Astrocyte (in vitro differentiated cells and primary cell): ENCODE measurements around the gene PER3. TPM values are rescaled to one million over a fixed set of nuclear protein-coding genes. Genes with fewer than 3 reads are reported as not detected.

Experiments
- DNase-seq: peaks from one replicate; pipeline ENCODE4 v3.0.0-alpha.2; 2010; ENCODE audit warnings: low read depth
- FAIRE-seq: peaks from 2 replicates; lab custom pipeline; 2011; peaks lifted over from hg19 to GRCh38; lab: Jason Lieb, UNC
- H2AFZ ChIP-seq: 2 replicates; pipeline ENCODE4 v1.6.0; 2012; ENCODE audit warnings: low read depth, low read length, inconsistent platforms
- H3K27ac ChIP-seq: 2 replicates; pipeline ENCODE4 v1.5.1; 2011; ENCODE audit warnings: low read depth, low read length, inconsistent platforms
- H3K27me3 ChIP-seq: 2 replicates; pipeline ENCODE4 v1.6.0; 2011; ENCODE audit warnings: low read length, inconsistent platforms; ENCODE audit not compliant: insufficient read depth
- H3K36me3 ChIP-seq: 2 replicates; pipeline ENCODE4 v1.5.1; 2011; ENCODE audit warnings: low read length, inconsistent platforms; ENCODE audit not compliant: insufficient read depth
- H3K4me1 ChIP-seq: 2 replicates; pipeline ENCODE4 v1.5.1; 2011; ENCODE audit warnings: low read length, inconsistent platforms; ENCODE audit not compliant: insufficient read depth
- H3K4me2 ChIP-seq: 2 replicates; pipeline ENCODE4 v1.6.0; 2012; ENCODE audit warnings: low read length, inconsistent platforms
- H3K4me3 ChIP-seq: 2 replicates; pipeline ENCODE4 v1.5.1; 2011; ENCODE audit warnings: low read depth, mild to moderate bottlenecking, low read length, inconsistent platforms; ENCODE audit not compliant: insufficient read depth
- H3K79me2 ChIP-seq: 2 replicates; pipeline ENCODE4 v1.6.0; 2012; ENCODE audit warnings: mild to moderate bottlenecking, low read length, inconsistent platforms; ENCODE audit not compliant: insufficient read depth
- H3K9ac ChIP-seq: 2 replicates; pipeline ENCODE4 v1.6.0; 2012; ENCODE audit warnings: mild to moderate bottlenecking, low read length, inconsistent platforms
- H3K9me3 ChIP-seq: 2 replicates; pipeline ENCODE4 v1.5.1; 2012; ENCODE audit warnings: low read depth, mild to moderate bottlenecking, low read length, inconsistent platforms; ENCODE audit not compliant: insufficient read depth
- H4K20me1 ChIP-seq: 2 replicates; pipeline ENCODE4 v1.6.0; 2012; ENCODE audit warnings: low read length, inconsistent platforms; ENCODE audit not compliant: insufficient read depth
- H3K27ac Mint-ChIP-seq: one replicate; pipeline ENCODE4 v1.8.0; 2021; ENCODE audit warnings: mild to moderate bottlenecking, mixed read lengths; ENCODE audit not compliant: unreplicated experiment
- H3K27me3 Mint-ChIP-seq: one replicate; pipeline ENCODE4 v1.8.0; 2021; ENCODE audit warnings: low read depth, mixed read lengths; ENCODE audit not compliant: unreplicated experiment
- H3K36me3 Mint-ChIP-seq: one replicate; pipeline ENCODE4 v1.8.0; 2021; ENCODE audit warnings: low read depth, mixed read lengths; ENCODE audit not compliant: unreplicated experiment
- H3K4me1 Mint-ChIP-seq: one replicate; pipeline ENCODE4 v1.8.0; 2021; ENCODE audit warnings: low read depth, mixed read lengths; ENCODE audit not compliant: unreplicated experiment
- H3K4me3 Mint-ChIP-seq: one replicate; pipeline ENCODE4 v1.8.0; 2021; ENCODE audit warnings: mild to moderate bottlenecking, moderate library complexity, mixed read lengths; ENCODE audit not compliant: unreplicated experiment
- H3K9me3 Mint-ChIP-seq: one replicate; pipeline ENCODE4 v1.8.0; 2021; ENCODE audit warnings: mild to moderate bottlenecking, mixed read lengths; ENCODE audit not compliant: unreplicated experiment
- EZH2 ChIP-seq: IDR thresholded peaks from 2 replicates; pipeline ENCODE4 v1.6.1; 2012; ENCODE audit warnings: mild to moderate bottlenecking, low read length, inconsistent platforms; ENCODE audit not compliant: insufficient read depth
- total RNA-seq: library from RNA; stranded (reverse); gene quantifications from 2 replicates; pipeline ENCODE4 v1.2.1, GENCODE V29; 2021
- TF ChIP-seq, protein P1 (sequence below): IDR thresholded peaks from 2 replicates; pipeline ENCODE4 v1.5.1; 2011; ENCODE audit warnings: low read depth, mild to moderate bottlenecking, inconsistent platforms, low read length, moderate library complexity; ENCODE audit not compliant: insufficient read depth

Gene PER3
- total RNA-seq, 1 donor from 2014 or later: 2.5 TPM

DNA sequence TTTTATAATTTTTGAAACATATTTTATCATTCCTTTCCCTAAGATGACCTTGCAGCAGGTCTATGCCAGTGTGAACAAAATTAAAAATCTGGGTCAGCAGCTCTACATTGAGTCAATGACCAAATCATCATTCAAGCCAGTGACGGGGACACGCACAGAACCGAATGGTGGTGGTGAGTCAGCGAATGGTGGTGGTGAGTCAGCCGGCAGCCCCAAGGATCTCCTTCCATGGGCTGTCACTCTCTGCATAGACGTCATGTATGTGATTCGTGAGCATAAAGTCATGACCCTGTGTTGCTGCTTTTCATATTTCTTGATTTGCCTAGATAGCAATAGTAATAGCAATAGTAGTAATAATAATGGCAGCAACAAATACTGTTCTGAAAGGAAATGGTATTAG is 26.3 kb downstream of the PER3 start:
- H2AFZ ChIP-seq: no peak overlapping the region
- no peaks in the 10 kb centered on the region for H3K79me2 ChIP-seq
- peak; percentile 64 for FAIRE-seq
- peaks cover 8% of the 10 kb centered on the region for H3K9me3 Mint-ChIP-seq
- no peak overlapping the region for H3K27ac Mint-ChIP-seq
- no peak overlapping the region for H3K9ac ChIP-seq
- H3K27me3 ChIP-seq: no peaks in the 10 kb centered on the region
- TF ChIP-seq EZH2: no peak
- TF ChIP-seq, protein P1, sequence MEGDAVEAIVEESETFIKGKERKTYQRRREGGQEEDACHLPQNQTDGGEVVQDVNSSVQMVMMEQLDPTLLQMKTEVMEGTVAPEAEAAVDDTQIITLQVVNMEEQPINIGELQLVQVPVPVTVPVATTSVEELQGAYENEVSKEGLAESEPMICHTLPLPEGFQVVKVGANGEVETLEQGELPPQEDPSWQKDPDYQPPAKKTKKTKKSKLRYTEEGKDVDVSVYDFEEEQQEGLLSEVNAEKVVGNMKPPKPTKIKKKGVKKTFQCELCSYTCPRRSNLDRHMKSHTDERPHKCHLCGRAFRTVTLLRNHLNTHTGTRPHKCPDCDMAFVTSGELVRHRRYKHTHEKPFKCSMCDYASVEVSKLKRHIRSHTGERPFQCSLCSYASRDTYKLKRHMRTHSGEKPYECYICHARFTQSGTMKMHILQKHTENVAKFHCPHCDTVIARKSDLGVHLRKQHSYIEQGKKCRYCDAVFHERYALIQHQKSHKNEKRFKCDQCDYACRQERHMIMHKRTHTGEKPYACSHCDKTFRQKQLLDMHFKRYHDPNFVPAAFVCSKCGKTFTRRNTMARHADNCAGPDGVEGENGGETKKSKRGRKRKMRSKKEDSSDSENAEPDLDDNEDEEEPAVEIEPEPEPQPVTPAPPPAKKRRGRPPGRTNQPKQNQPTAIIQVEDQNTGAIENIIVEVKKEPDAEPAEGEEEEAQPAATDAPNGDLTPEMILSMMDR: no peak
- peak overlapping the region; percentile 20 for H3K27ac ChIP-seq
- no peaks in the 10 kb centered on the region for H3K4me1 ChIP-seq
- no peaks in the 10 kb centered on the region for H3K36me3 ChIP-seq
- H3K4me3 Mint-ChIP-seq: peak overlapping the region; percentile 22
- peaks cover 8% of the 10 kb centered on the region for H3K36me3 Mint-ChIP-seq
- no peak overlapping the region for H3K4me3 ChIP-seq
- H3K27me3 Mint-ChIP-seq: no peaks in the 10 kb centered on the region
- H3K4me1 Mint-ChIP-seq: peaks cover 9% of the 10 kb centered on the region
- peaks cover 10% of the 10 kb centered on the region for H3K9me3 ChIP-seq
- no peak overlapping the region for H3K4me2 ChIP-seq
- peak; percentile 91 for DNase-seq
- H4K20me1 ChIP-seq: no peaks in the 10 kb centered on the region

DNA sequence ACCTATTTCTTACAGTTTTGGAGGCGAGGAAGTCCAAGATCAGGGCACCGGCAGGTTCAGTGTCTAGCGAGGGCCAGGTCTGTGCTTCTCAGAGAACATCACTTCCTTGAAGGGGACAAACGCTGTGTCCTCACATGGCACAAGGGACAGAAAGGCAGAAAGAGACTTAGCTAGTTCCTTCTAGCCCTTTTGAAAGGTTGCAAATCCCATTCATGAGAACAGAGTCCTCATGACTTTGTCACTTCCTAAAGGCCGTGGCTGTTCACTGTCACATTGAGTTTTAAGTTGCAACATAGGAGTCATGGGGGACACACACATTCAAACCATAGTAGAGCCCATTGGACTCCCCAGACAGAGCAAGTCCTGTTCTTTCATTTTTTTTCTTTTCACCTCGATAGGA is 27.4 kb downstream of the PER3 start:
- H3K27me3 Mint-ChIP-seq: no peaks in the 10 kb centered on the region
- no peak overlapping the region for H3K9ac ChIP-seq
- H3K36me3 ChIP-seq: no peaks in the 10 kb centered on the region
- no peaks in the 10 kb centered on the region for H4K20me1 ChIP-seq
- H3K27me3 ChIP-seq: no peaks in the 10 kb centered on the region
- TF ChIP-seq, protein P1: no peak
- no peak for TF ChIP-seq EZH2
- H3K27ac ChIP-seq: no peak overlapping the region
- peaks cover 8% of the 10 kb centered on the region for H3K9me3 Mint-ChIP-seq
- H3K4me3 Mint-ChIP-seq: no peak overlapping the region
- H3K4me3 ChIP-seq: no peak overlapping the region
- no peak for FAIRE-seq
- no peaks in the 10 kb centered on the region for H3K79me2 ChIP-seq
- no peak overlapping the region for H3K27ac Mint-ChIP-seq
- H3K4me1 ChIP-seq: no peaks in the 10 kb centered on the region
- H3K4me2 ChIP-seq: no peak overlapping the region
- H3K4me1 Mint-ChIP-seq: peaks cover 9% of the 10 kb centered on the region
- H3K36me3 Mint-ChIP-seq: peaks cover 8% of the 10 kb centered on the region
- no peak overlapping the region for H2AFZ ChIP-seq
- no peak for DNase-seq
- H3K9me3 ChIP-seq: peaks cover 10% of the 10 kb centered on the region

DNA sequence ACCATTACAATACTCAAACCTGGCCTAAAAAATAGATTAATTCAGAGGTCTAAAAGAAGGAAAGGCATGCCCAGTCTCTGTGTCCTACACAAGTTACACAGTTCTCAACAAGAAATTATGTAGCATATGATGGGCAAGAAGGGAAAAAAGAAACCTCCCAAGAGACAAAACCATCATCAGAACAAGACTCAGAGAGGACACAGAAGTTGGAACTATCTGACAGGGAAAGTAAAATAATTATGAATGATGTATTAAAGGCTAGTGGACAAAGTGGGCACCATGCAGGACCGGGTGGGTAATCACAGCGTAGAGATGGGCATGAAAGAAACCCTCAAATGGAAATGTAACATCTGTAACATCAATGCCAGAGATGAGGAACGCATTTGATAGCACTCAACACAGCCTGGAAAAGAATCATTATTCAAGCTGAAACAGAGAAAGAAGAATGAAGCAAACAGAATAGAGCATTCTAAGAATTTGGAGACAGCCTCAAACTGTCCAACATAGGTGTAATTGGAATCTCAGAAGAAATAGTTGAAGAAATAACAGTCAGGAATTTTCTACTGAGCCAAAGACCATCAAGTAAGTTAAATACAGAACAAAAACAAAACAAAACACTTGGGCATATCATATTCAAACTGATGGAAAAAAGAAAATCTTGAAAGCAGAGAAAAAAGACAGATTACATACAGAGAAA is 29.7 kb downstream of the PER3 start:
- Mint-ChIP-seq H3K27me3 (no peaks in the 10 kb centered on the region), H3K4me3 (no peak overlapping the region), H3K9me3 (peaks cover 8% of the 10 kb centered on the region), H3K4me1 (peaks cover 8% of the 10 kb centered on the region), H3K36me3 (peaks cover 8% of the 10 kb centered on the region), H3K27ac (no peak overlapping the region)
- Histone ChIP-seq H3K9me3 (peaks cover 10% of the 10 kb centered on the region), H3K9ac (no peak overlapping the region), H4K20me1 (no peaks in the 10 kb centered on the region), H2AFZ (no peak overlapping the region), H3K27ac (no peak overlapping the region), H3K79me2 (no peaks in the 10 kb centered on the region), H3K4me2 (no peak overlapping the region), H3K36me3 (no peaks in the 10 kb centered on the region), H3K27me3 (no peaks in the 10 kb centered on the region), H3K4me3 (no peak overlapping the region), H3K4me1 (no peaks in the 10 kb centered on the region)
- DNase-seq: no peak
- TF ChIP-seq EZH2: no peak
- TF ChIP-seq, protein P1: no peak
- no peak for FAIRE-seq
